ENCODE measurements around the gene ALDH5A1.

The ALDH5A1 gene

DNA sequence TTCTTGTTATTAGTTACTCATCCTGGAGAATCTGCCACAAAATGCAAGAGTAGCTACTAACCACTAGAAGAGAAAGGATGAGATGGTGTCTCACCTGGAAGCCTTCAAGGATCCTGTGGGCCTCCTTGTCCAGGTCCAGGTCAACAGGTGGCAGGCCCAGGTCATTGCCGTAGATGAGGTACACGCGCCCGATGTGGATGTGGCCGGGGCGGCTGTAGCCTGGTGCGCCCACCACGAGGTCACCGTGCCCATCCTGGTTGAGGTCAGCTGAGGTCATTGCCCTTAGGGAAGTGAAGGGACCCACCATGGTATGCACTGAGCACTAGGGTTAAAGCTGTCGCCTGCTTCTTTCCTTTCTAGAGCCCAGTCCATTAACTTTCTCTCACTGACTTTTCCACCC lies 40.8 kb upstream of the ALDH5A1 start:
- Histone ChIP-seq H3K4me3 (ENCODE audit: insufficient read depth, low read length, poor library complexity, severe bottlenecking) (no peak overlapping the region), H3K36me3 (ENCODE audit: low read length) (no peaks in the 10 kb centered on the region), H3F3A (ENCODE audit: insufficient read depth) (no peaks in the 10 kb centered on the region), H3K79me2 (ENCODE audit: insufficient read depth, low read length) (no peaks in the 10 kb centered on the region), H3K9me3 (ENCODE audit: insufficient read depth, low read length) (no peaks in the 10 kb centered on the region), H3K9ac (ENCODE audit: low read length) (no peak overlapping the region), H3K27ac (ENCODE audit: low read depth, low read length) (no peak overlapping the region), H3K27me3 (ENCODE audit: low read length) (no peaks in the 10 kb centered on the region), H3K4me2 (ENCODE audit: low read depth, low read length, poor library complexity, severe bottlenecking) (no peak overlapping the region), H2AFZ (ENCODE audit: low read depth, low read length, severe bottlenecking) (no peak overlapping the region), H3K9me2 (replicated peaks; ENCODE audit: insufficient read depth, low read length) (no peaks in the 10 kb centered on the region), H4K20me1 (ENCODE audit: low read depth, low read length) (no peaks in the 10 kb centered on the region)
- no peak for TF ChIP-seq EZH2phosphoT487 (conservative IDR thresholded peaks at IDR 0.05; ENCODE audit: low read length)
- TF ChIP-seq, protein P1, sequence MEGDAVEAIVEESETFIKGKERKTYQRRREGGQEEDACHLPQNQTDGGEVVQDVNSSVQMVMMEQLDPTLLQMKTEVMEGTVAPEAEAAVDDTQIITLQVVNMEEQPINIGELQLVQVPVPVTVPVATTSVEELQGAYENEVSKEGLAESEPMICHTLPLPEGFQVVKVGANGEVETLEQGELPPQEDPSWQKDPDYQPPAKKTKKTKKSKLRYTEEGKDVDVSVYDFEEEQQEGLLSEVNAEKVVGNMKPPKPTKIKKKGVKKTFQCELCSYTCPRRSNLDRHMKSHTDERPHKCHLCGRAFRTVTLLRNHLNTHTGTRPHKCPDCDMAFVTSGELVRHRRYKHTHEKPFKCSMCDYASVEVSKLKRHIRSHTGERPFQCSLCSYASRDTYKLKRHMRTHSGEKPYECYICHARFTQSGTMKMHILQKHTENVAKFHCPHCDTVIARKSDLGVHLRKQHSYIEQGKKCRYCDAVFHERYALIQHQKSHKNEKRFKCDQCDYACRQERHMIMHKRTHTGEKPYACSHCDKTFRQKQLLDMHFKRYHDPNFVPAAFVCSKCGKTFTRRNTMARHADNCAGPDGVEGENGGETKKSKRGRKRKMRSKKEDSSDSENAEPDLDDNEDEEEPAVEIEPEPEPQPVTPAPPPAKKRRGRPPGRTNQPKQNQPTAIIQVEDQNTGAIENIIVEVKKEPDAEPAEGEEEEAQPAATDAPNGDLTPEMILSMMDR (IDR thresholded peaks at IDR 0.05; ENCODE audit: insufficient read depth, low read length, poor library complexity, severe bottlenecking), result no peak

DNA sequence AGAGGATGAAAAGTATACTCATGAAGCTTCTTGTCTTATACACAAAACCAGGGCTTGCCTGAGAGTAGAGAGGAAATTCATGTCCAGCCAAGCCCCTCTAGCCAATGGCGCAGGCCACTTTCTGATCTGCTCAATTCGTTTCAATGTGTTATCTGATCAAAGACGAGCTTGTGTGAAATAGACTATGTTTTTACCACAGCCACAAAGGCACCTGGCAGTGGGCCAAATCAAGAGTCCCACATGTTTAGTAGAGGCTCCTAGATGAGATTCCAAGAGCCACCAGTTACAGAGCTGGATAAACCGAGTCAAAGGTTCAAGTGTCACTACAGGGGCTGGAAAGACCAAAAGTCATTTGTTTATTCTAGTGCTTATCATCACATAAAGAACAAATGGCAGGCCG lies 40.3 kb upstream of the ALDH5A1 start:
- H3K27ac ChIP-seq (ENCODE audit: low read depth, low read length), result no peak overlapping the region
- no peak overlapping the region for H3K4me3 ChIP-seq (ENCODE audit: insufficient read depth, low read length, poor library complexity, severe bottlenecking)
- no peak overlapping the region for H3K4me2 ChIP-seq (ENCODE audit: low read depth, low read length, poor library complexity, severe bottlenecking)
- H3K9me3 ChIP-seq (ENCODE audit: insufficient read depth, low read length), result no peaks in the 10 kb centered on the region
- no peak for TF ChIP-seq EZH2phosphoT487 (conservative IDR thresholded peaks at IDR 0.05; ENCODE audit: low read length)
- TF ChIP-seq, protein P1 (IDR thresholded peaks at IDR 0.05; ENCODE audit: insufficient read depth, low read length, poor library complexity, severe bottlenecking), result no peak
- H3K79me2 ChIP-seq (ENCODE audit: insufficient read depth, low read length), result no peaks in the 10 kb centered on the region
- no peaks in the 10 kb centered on the region for H3K36me3 ChIP-seq (ENCODE audit: low read length)
- H3K27me3 ChIP-seq (ENCODE audit: low read length), result no peaks in the 10 kb centered on the region
- no peaks in the 10 kb centered on the region for H3K9me2 ChIP-seq (replicated peaks; ENCODE audit: insufficient read depth, low read length)
- no peaks in the 10 kb centered on the region for H4K20me1 ChIP-seq (ENCODE audit: low read depth, low read length)
- H3F3A ChIP-seq (ENCODE audit: insufficient read depth), result no peaks in the 10 kb centered on the region
- no peak overlapping the region for H3K9ac ChIP-seq (ENCODE audit: low read length)
- no peak overlapping the region for H2AFZ ChIP-seq (ENCODE audit: low read depth, low read length, severe bottlenecking)

DNA sequence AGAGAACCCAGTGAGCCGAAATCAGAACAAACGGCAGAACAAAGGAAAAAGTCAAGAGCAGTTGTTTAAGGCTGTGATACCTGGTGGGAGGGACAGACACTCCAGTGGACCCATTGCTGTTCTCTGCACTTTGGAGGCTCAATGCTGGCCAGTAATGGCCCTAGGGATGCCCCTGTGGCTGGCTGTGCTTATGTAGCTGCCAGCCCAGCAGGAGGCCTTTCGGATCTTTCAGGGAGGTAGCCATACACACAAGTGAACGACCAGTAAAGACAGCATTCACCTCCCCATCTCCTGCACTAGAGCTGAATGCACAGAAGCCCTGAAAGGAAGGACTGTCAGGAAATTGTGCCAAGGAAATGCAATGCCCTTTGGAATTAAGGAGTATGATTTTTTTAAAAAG lies 39.7 kb upstream of the ALDH5A1 start:
- no peaks in the 10 kb centered on the region for H3F3A ChIP-seq (ENCODE audit: insufficient read depth)
- no peak overlapping the region for H3K9ac ChIP-seq (ENCODE audit: low read length)
- H3K9me2 ChIP-seq (replicated peaks; ENCODE audit: insufficient read depth, low read length), result no peaks in the 10 kb centered on the region
- H2AFZ ChIP-seq (ENCODE audit: low read depth, low read length, severe bottlenecking), result no peak overlapping the region
- no peaks in the 10 kb centered on the region for H3K36me3 ChIP-seq (ENCODE audit: low read length)
- no peaks in the 10 kb centered on the region for H3K27me3 ChIP-seq (ENCODE audit: low read length)
- TF ChIP-seq EZH2phosphoT487 (conservative IDR thresholded peaks at IDR 0.05; ENCODE audit: low read length), result no peak
- TF ChIP-seq, protein P1 (IDR thresholded peaks at IDR 0.05; ENCODE audit: insufficient read depth, low read length, poor library complexity, severe bottlenecking), result no peak
- H3K79me2 ChIP-seq (ENCODE audit: insufficient read depth, low read length), result no peaks in the 10 kb centered on the region
- H3K27ac ChIP-seq (ENCODE audit: low read depth, low read length), result no peak overlapping the region
- no peaks in the 10 kb centered on the region for H3K9me3 ChIP-seq (ENCODE audit: insufficient read depth, low read length)
- no peaks in the 10 kb centered on the region for H4K20me1 ChIP-seq (ENCODE audit: low read depth, low read length)
- no peak overlapping the region for H3K4me3 ChIP-seq (ENCODE audit: insufficient read depth, low read length, poor library complexity, severe bottlenecking)
- H3K4me2 ChIP-seq (ENCODE audit: low read depth, low read length, poor library complexity, severe bottlenecking), result no peak overlapping the region
